Raji (cell line): ENCODE measurements around the gene MCF2L.

Experiments used
- POLR2A ChIP-seq: IDR thresholded peaks from 2 replicates; pipeline ENCODE4 v1.6.1; 2011; ENCODE audit warnings: low read depth, low read length, control low read depth; ENCODE audit not compliant: insufficient read depth

Gene MCF2L

GRCh38 chr13:113020323-113021080, 51.5 kb downstream of the MCF2L start:
- TF ChIP-seq POLR2A, result no peak

DNA sequence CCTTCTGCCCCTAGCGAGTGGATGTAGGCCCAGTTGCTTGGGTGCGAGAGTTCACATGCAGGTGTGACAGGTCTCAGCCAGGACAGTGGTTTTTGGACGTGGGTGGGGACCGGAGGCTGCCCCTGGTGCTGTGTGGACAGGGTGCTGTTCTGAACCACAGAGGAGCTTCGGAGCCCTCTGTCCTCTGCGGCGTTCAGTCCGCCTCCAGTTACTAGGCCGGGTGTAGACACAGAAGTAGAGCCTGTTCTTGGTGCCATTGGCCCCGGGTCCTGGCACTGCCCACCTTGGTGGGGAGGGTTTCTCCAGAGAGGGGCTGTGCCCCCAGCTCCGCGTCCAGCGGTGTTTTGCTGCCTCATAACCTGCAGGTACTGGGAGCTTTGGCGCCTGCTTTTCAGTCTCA, 52.4 kb downstream of the MCF2L start:
- TF ChIP-seq POLR2A, result no peak

GRCh38 chr13:113021811-113022210, 52.8 kb downstream of the MCF2L start:
- TF ChIP-seq POLR2A, result no peak

DNA sequence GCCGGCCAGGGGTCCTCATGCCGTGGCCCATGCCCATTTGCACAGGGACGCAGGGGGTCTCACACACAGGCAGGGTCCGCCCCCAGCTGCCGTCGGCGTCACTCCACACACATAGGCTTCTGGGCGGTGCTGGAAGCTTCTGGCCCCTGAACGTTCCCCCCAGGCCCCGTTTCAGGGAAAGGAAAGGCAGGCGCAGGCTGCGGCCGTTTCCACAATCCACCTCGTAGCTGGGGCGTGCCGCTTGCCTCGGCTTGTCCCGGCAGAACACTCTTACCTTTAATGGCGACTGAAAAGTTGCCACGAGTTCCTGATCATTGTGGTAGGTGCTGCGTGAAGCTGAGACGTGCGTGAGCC, 53.4 kb downstream of the MCF2L start:
- no peak for TF ChIP-seq POLR2A

- TF ChIP-seq POLR2A, result no peak
Observed at GRCh38 chr13:113022745-113023574, 53.9 kb downstream of the MCF2L start.

GRCh38 chr13:113023694-113024430, 54.8 kb downstream of the MCF2L start:
- no peak for TF ChIP-seq POLR2A

- no peak for TF ChIP-seq POLR2A
Observed at GRCh38 chr13:113024466-113024865, 55.5 kb downstream of the MCF2L start.

DNA sequence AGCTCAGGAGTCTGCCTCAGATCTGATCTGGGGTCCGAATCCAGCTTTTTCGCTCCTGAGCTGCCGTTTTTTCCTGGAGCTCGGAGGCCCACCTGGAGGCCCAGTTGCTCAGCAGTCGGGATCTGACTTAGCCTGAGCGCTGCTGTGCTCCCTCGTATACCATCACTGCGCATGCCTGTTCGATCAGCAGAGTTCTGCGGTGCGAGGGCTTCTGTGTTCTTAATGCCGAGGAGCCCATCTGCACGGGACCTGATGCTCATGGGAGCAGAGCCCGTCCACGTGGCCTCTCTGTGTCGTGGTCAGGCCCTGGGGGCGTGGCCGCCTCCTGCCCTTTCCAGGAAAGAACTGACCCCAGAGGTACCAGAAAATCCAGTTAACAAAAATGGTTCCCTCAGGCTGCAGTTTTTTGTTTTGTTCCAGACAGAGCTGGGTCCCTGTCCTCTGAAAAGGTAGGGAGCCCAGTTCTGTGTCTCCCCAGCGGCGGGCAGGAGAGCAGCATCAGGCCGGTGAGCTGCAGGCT, 57.4 kb downstream of the MCF2L start:
- no peak for TF ChIP-seq POLR2A

DNA sequence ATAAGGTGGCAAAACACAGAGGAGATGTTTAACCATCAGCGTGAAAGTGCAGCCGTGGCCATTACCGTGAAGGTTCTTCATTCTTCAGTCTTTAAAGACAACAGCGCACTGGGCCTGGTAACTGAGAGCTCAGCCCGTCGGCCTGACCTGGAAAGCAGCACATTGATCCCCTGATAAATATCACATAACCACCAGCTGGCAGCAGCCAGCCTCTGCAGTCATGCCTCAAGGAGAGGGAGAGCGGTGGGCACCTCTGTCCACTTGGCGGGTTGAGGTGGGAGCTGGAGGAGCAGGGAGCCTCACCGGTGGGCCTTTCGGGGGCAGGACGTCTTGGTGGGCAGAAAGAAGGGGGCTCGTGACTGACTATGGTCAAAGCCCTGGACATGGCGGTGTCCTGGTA, 58.1 kb downstream of the MCF2L start:
- no peak for TF ChIP-seq POLR2A

GRCh38 chr13:113027566-113027965, 58.6 kb downstream of the MCF2L start:
- no peak for TF ChIP-seq POLR2A

DNA sequence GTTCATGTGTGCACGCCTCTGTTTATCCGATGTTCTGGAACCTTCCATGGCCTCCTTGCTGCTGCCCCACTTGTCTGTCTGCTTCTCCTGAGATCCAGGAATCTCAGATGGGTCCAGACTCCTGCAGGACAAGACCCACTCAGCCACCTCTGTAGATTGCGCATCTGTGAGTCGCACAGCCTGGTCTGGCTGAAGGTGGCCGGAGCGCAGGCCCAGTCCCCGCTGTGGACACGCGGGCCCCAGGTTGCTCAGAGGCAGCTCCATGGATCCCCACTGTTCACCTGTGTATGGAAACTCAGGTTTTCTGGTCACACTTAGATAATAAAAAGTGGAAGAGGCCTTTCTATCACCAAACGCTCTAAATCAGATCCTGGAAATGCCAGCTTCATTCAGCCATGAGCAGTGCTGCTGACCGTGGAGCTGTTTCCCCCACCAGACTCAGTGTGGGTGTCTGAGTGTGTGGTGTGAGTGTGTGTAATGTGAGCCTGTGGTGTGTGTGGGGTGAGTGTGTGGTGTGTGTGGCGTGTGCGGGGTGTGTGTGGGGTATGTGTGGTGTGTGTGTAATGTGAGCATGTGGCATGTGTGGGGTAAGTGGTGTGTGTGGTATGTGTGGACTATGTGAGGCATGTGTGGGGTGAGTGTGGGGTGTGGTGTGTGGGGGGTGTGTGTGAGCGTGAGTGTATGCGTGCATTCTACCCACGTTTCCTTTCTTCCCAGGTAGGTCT, 59.5 kb downstream of the MCF2L start:
- TF ChIP-seq POLR2A, result no peak

DNA sequence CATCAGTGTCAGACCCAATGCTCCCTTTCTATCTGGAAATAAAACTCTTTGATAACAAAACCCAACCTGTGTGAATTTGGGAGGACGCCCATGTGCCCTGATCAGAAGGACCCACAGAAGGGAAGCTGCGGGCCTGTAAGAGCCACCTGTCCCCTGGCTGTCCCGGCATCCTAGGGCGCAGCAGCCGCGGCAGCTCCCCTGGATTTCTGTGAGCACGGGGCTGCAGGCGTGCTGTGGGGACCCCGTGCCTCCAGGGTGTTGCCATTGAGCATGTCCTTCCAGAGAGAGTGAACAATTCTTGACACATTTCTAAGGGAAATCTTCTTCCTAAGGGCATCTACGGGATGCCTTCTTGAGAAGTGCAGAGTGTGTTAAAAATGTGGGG, 60.0 kb downstream of the MCF2L start:
- TF ChIP-seq POLR2A, result no peak

DNA sequence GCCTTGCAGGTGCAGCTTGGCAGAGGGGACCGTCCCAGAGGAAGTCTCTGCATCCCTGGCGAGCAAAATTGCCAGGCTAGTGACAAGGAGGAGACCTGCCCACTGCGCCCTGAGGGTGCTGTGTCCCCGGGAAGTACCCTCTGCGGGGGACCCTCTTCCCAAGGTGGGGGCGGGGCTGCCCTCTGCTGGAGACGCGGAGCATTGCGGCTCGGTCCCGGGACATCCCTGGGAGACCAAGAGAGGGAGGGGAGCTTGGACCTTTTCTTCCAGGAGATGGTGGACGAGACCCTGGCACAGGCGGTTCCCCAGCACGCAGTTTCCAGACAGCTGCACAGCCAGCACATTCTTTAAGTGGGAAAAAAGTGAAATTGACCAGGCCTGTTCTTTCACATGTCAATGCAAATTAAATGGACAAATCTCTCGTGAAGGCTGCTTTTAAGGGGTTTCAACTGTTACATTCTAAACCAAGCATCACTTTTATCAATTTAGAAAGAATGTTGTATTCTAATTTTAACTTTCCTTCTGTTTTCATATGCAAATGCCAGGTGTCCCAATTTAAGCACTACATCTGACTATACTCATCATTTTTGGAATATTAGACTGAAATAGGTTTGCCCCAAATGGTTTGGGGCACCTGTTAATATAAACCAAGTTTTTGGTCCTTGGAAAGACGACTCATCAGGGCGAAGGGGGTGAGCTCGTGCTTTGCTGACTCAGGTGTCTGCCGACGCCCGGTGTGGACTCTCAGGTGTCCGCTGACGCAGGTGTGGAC, 60.7 kb downstream of the MCF2L start:
- no peak for TF ChIP-seq POLR2A

DNA sequence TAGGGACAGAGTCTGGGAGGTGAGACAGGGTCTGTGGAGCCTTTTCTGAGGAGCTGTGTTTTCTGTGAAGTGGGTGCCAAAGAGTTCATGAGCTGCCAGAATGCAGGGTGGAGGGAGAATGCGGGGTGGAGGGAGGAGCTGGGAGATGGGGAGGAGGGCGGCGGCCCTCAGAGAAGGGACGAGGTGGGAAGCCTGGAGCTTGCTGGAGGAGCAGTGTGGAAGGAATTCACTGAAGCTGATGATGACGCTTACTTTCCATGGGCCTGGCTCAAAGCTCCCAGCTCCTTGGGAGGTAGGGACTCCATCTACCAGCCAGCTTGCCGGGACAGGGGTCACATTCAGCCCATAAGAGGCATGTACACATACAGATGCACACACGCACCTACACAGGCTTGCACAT, 62.5 kb downstream of the MCF2L start:
- TF ChIP-seq POLR2A, result no peak
